GM18502 (cell line): Measurements from ENCODE around the gene TRPC4.
"Not testable (repeated sequence)": the region's sequence is repeated elsewhere in the genome, so short reads cannot be mapped to it uniquely, and the experiment has no call there.

Experiments
- ATAC-seq: cut with Tn5 transposase; IDR thresholded peaks from one replicate; pipeline ENCODE4 v1.9.1; 2021; ENCODE audit warnings: mild to moderate bottlenecking; ENCODE audit not compliant: unreplicated experiment, poor library complexity

The TRPC4 gene

GRCh38 chr13:37615276-37615675 lies 254.3 kb downstream of the TRPC4 start:
- ATAC-seq, result no peak

DNA sequence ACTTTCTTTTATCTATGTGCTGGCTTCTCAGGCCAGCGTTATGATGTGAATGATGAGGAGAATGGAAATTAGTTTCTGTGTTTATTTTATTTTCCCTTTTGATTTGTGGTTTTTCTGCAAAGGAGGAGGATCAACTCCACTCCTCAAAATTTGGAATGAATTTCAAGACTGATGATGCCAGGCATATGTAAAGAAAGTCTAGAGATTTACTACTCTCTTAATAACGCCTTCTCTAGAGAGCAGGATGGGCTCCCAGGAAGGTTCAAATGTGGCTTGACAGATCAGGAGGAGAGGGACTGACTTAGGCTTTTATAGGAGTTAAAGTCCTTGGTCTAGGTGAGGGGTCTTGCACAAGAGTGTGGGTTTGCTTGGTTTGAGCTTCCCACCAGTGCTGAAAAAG lies 255.9 kb downstream of the TRPC4 start:
- no peak for ATAC-seq

GRCh38 chr13:37613236-37613635 lies 256.3 kb downstream of the TRPC4 start:
- ATAC-seq, result no peak

DNA sequence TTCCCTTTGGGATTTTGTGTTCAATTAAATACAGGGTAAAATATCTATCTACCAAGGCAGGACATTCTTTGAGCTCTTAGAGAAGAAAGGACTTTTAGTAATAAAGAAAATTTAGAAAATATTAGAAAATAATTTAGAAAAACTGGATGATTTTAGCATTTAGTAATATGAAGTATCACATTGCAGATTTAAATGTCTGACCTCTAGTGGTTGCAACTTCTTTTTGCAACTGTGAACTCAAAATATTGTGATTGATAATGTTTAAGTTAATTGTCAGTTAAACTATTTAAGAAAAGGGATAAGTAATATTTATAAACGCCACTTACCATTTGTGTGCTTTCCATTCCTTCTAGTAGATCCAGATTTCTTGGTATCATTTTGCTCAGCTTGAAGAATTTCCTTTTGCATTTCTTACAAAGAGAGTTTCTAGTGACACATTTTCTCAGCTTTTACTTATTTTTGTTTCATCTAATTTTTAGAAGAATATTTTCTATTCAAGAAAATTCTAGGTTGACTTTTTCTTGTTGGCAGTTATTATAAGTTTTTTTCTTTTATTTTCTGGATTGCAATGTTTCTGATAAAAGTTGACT lies 260.7 kb downstream of the TRPC4 start:
- no peak for ATAC-seq

GRCh38 chr13:37602733-37603381 lies 266.7 kb downstream of the TRPC4 start:
- no peak for ATAC-seq

DNA sequence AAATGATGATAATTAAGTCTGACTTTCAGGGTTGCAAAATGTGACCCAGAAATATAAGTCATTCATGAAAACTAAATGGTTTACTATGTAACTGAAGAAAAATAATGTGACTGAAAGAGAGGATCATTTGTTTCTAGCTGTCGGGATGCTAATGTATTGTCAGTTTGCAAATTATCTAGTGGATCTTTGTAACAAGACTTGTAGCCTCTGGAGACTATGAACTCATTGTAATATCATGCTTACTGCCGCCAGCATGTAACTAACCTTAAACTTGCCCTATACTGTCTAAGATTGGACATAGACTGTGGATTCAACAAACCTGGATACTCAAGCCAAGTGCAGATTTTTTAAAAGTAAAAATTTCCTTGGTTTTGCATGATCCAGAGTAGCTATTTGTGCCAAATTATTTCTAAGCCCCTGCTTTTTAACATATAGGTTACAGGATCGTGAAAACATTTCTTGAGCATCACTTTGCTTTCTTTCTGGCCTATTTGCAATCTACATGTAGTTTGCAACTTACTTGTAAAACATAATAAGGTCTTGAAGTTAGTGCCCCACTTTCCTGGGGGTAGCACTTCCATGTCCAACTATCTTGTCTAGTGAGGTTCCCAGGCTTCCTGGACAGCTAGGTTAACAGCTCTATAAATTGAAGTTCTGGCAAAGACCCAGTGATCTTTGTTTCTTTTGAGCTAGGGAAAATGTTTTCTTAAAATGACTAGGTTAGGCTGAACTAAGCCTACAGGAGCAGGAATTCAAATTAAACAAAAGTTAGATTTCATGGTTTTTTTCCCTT lies 267.7 kb downstream of the TRPC4 start:
- ATAC-seq, result no peak

DNA sequence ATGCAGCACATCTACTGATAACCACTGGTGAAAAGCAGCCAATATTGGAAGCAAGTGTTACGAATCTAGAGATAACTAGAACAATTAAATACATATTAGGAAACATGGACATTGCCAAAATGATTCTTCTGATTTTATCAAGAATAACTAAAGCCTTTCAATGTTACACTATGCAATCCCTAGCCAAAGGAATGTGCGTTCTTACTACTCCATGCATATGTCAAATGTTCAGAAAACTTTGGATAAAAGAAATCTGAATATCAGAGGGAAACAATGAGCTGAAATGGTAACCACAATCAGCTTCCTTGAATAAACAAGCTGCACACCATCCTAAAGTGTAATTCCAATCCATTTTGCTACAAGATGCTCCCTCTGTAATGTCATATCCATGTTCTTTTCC lies 270.1 kb downstream of the TRPC4 start:
- ATAC-seq, result no peak

DNA sequence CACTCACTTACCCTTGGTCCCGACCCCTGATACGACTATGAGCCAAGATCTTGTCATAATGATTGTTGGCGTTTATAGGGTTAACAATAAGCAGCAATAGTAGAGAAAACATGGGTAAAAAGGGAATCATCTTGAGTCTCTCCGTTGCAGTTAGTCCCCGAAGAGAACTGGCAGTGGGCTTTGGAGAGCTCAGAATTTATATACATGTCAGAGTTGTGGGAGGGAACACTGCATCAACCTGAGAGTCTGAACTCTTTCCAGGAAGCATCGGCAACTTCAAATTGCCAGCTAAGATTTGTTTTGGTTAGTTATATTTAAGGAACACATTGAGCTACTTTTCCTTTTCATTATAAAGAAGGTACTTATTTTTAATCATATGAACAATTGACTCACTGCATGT lies 271.0 kb downstream of the TRPC4 start, which contains the start of gene POSTN:
Gene POSTN, minus strand, starts transcription at position 172 of the 400 bp plus-strand sequence. Its CDS starts 42 bp downstream, at position 130.
- ATAC-seq, result no peak

DNA sequence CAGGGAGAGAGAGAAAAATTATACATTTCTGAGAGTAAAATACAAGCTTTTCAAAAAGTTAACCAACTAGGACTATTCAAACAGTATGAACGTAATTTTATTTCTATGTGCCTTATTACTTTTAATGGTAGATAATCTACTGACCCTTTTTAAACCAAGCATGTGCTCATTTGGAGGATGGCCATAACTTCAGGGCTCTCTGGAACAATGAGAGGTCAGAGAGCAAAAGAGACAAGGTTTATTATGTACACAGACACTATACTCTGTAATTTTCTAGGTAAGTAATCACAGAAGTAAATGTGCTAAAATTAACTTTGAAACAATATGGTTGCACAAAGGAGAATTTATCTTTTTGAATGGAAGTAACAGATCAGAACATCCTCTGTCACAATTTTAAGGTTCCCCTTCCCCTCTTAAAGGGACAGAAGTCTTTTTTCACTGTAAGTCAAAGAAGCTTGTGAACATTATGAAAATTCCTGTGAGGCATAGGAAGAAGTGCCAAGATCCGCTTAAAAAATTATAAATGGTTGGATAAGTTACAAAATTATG lies 272.0 kb downstream of the TRPC4 start:
- ATAC-seq, result no peak

DNA sequence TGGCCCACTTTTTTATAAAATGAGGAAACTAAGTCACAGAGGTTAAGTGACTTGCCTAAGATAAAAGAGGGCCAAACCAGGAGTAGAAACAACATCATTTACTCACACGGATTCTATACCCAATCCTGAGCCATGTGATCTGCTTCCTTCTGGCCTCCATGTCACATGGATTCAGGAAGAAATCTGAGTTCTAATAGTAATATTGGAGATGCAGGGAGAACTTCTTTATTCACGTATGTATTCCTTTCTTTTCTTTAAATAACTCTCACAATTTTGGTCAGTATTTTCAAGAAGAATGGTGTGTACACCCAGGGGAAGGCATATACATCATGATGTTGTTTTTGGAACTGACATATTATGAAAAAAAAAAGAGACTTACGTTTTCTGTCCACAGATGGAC lies 272.8 kb downstream of the TRPC4 start:
- no peak for ATAC-seq

- no peak for ATAC-seq
Measured at GRCh38 chr13:37595162-37595561, 274.4 kb downstream of the TRPC4 start.

- ATAC-seq, result no peak
Measured at GRCh38 chr13:37594550-37594949, 275.0 kb downstream of the TRPC4 start.

DNA sequence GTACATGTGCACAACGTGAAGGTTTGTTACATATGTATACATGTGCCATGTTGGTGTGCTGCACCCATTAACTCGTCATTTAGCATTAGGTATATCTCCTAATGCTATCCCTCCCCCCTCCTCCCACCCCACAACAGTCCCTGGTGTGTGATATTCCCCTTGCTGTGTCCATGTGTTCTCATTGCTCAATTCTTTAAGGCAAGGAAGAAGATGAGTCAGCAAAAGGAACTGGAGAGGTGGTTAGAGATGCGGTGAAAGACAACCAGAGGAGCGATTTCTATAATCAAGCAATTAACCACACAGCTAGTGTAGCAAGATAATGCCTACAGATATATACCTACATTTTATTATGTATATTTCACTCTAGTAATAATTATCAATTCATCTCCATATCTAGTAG lies 280.2 kb downstream of the TRPC4 start:
- ATAC-seq, result not testable (repeated sequence)

GRCh38 chr13:37587236-37587635 lies 282.3 kb downstream of the TRPC4 start:
- no peak for ATAC-seq
